ENCODE measurements around the gene CENPS. TPM values are rescaled to one million over a fixed set of nuclear protein-coding genes. Genes with fewer than 3 reads are reported as not detected.

The CENPS gene
- total RNA-seq, 2 donors from 2014 or later: 13.2 to 26.6 TPM

- Histone ChIP-seq H3K9ac (ENCODE audit: low read depth in 2 of 2, low read length in 2 of 2) (no peak overlapping the region), H3K9me3 (no peaks in the 10 kb centered on the region), H3K36me3 (no peaks in the 10 kb centered on the region), H3K27me3 (no peaks in the 10 kb centered on the region), H3K4me1 (peaks cover 7% of the 10 kb centered on the region), H3K4me3 (no peak overlapping the region), H3K27ac (no peak overlapping the region)
- DNase-seq: no peak
- TF ChIP-seq CTCF (IDR thresholded peaks at IDR 0.05): no peak
- intact Hi-C loops (cut with DNase I): loop anchor here (5.0 kb wide), 1 partner anchor 112 kb away; no protein-coding TSS in a partner anchor
Observed at GRCh38 chr1:10489291-10490055, 59.2 kb downstream of the CENPS start.

GRCh38 chr1:10490286-10490970 lies 60.2 kb downstream of the CENPS start:
- no peak for TF ChIP-seq CTCF (IDR thresholded peaks at IDR 0.05)

More at GRCh38 chr1:10490286-10490970, 60.2 kb downstream of the CENPS start:
- Histone ChIP-seq H3K36me3 (no peaks in the 10 kb centered on the region), H3K4me1 (peaks cover 7% of the 10 kb centered on the region), H3K27me3 (no peaks in the 10 kb centered on the region), H3K9me3 (no peaks in the 10 kb centered on the region), H3K9ac (ENCODE audit: low read depth in 2 of 2, low read length in 2 of 2) (no peak overlapping the region), H3K4me3 (no peak overlapping the region), H3K27ac (no peak overlapping the region)
- DNase-seq: no peak
- intact Hi-C loops (cut with DNase I): loop anchor here (5.0 kb wide), 1 partner anchor 113 kb away; no protein-coding TSS in a partner anchor

Other genes with a start within 250 kb of the CENPS start
- 10 to 100 TPM; 39.7 to 47.4 TPM for gene KIF1B, start 219.9 kb upstream of the CENPS start, total RNA-seq
- gene PGD, start 31.4 kb upstream of the CENPS start, total RNA-seq: 100 to 1,000 TPM; 115 to 124 TPM
- gene CORT, start 19.6 kb downstream of the CENPS start, total RNA-seq: under 1 TPM in 1 of 2 donors, not detected in 1; 0.44 TPM
- gene DFFA, start 42.1 kb downstream of the CENPS start, total RNA-seq: 10 to 100 TPM; 19.2 to 38.0 TPM
- 10 to 100 TPM; 19.5 to 29.3 TPM for gene PEX14, start 44.5 kb downstream of the CENPS start, total RNA-seq